ENCODE measurements around the gene FSIP1.

FSIP1 gene

GRCh38 chr15:39582286-39582976, 200.2 kb downstream of the FSIP1 start:
- DNase-seq (ENCODE audit: low spot score), result no peak

DNA sequence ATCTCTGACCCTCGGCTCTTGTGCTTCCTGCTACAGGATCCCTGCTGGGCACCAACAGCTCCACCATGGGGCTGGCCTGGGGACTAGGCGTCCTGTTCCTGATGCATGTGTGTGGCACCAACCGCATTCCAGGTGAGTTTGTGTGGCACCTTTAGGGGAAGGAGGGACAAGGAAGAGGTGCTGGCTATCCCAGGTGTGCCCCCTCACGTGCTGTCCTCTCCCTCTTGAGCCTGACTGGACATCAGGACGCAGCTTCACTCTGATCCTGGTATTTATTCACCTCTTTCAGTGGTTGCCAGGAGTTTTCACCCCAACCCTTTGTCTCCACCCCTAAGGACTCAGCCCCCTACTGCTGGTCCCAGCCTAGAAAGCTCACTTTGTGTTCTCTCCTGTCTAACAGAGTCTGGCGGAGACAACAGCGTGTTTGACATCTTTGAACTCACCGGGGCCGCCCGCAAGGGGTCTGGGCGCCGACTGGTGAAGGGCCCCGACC, 200.8 kb downstream of the FSIP1 start:
- DNase-seq (ENCODE audit: low spot score), result no peak

DNA sequence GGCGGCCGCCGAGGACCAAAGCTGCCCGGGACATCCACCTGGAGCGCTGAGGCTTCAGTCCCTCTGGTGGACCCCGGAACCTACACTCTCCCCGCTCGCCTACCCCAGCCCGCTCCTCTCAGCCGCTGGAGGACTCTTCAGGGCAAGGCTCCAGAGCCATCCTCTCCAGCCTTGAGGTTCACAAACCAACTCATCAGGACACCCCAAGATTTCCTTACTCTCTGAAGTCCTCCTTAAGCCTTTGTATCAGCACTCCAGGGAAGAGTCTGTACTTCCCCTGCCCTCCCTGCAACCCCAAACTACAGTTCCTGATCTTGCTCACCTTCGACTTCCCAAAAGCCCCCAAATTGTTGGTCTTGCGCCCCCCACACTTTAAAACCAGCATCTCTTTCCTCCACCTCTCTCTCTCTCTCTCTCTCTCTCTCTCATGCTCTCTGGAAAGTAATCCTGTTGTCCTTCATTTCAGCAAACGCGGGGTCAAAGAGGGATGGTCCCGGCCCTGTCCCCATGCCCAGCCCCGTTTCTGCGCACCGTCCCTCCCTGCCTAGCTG, 201.3 kb downstream of the FSIP1 start:
- DNase-seq (ENCODE audit: low spot score), result no peak

- peak; percentile 93 for DNase-seq (ENCODE audit: low spot score)
Measured at GRCh38 chr15:39580485-39581241, 202.0 kb downstream of the FSIP1 start, which contains the start of gene THBS1. Gene THBS1, plus strand, starts transcription at chr15:39581079. Its CDS starts 779 bp downstream, at chr15:39581858.

GRCh38 chr15:39580117-39580484, 202.5 kb downstream of the FSIP1 start:
- peak; percentile 84 for DNase-seq (ENCODE audit: low spot score)

DNA sequence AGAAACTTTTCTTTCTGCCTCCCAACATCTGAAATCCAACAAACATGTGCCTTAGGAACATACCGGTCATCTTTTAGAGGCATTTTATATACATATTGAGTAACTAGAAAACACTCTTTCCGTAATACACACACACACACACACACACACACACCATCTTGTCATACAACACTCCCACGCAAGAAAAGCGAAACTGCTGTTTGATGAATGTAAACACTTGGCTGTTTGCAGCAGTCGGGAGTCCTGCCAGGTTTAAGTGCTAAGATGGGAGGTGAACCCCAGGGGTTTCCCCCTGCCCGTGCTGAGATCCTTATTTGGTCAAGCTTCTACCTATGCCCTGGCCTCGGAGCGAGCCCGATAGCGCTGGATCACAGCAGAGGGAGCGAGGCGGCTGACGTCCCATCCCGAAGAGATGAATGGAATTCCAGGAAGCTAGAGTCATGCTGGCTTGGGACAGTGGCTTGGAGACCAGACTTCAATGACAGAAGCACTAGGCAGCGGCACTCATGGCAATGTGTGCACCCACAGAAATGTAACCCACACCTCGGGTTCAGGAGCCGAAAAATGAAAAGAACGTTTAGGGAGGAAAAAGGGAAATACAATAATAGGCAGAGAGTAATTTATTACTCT, 203.0 kb downstream of the FSIP1 start:
- DNase-seq (ENCODE audit: low spot score), result peak; percentile 67

GRCh38 chr15:39578851-39579486, 203.7 kb downstream of the FSIP1 start:
- peak; percentile 41 for DNase-seq (ENCODE audit: low spot score)

DNA sequence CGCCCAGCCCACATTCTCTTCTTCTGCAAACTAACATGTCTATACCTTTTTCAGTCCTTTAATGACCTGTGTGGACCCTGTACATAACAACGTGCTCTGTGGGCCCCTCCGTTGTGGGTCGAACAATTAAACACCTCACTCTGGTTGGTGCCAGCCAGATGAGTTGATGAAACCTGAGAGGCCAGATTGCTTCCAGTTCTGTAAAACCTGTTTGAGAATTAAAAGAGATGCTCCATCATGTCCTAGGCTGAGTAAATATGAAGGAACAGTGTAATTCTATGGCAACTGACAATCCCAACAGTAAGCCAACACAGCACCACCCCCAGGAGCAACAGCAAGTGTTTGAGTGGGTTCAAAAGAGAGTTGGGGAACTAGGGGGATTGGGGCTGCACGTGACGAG, 207.5 kb downstream of the FSIP1 start:
- no peak for DNase-seq (ENCODE audit: low spot score)

DNA sequence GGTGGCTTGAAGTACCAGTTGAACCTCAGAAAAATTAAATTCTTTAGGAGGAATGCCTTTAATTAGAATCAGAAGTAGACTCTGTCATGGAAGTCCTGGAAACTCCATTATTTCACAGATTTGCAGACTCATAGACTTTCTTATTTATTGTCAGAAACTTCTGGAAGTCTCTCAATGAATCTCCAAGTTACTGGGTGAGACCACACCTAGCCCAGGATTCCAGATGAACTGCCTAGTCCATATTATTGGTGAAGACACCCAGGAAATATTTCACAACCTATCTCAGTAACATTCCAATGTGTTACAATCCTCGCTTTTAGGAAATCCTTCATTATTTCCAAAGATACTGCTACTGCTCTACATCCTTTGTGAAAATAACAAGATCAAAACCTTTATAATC, 208.2 kb downstream of the FSIP1 start:
- no peak for DNase-seq (ENCODE audit: low spot score)

- no peak for DNase-seq (ENCODE audit: low spot score)
Measured at GRCh38 chr15:39573844-39574243, 208.8 kb downstream of the FSIP1 start.

DNA sequence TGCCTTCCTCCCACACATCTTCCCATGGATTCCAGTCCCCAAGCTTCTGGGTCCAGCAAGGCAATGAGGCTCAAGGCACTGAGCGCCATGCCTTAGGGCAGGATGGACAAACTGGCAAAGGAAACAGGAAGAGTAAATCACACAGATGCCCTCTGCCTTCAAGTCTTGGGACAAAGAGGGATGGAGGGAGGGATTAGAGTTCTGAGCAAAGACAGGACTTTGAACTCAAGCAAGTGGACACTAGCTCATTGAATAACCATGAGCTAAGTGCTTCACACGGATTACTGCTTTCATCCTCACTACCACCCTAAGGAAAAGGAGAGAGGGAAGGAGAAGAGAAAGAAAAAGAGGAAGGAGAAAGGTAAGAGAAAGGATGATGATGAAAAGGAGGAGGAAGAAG, 209.4 kb downstream of the FSIP1 start:
- no peak for DNase-seq (ENCODE audit: low spot score)

- DNase-seq (ENCODE audit: low spot score), result no peak
Measured at GRCh38 chr15:39565851-39566250, 216.8 kb downstream of the FSIP1 start.

DNA sequence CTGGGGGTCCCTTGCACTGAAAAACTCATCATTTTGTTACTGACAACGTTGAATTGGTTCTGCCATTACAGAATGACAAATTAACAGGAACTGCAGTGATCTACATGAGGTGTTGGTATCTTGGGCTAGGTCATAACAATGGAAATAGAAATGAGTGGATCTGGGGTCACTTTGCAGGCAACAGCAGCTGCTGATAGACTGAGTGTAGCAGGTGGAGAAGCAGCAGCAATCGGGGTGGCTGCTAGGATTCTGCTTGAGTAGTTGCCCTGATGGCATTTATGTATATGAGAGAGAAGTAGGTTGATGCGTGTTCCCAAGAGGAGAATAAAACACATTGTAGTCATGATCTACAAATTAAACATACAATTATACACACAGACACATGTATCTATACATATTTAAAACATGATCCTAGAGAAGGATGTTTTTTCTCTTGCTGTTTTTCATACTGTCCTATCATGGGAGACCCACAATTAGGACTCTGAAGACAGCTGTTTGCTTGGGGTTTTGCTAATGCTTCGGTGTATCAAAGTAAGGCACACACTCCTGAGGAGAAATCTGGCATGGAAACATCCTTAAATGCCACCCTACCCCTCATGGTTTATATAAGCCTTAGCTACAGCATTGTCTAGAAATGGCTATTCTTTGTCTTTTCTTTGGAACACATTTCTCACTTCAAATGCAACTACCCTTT, 217.5 kb downstream of the FSIP1 start:
- no peak for DNase-seq (ENCODE audit: low spot score)

GRCh38 chr15:39558421-39558820, 224.2 kb downstream of the FSIP1 start:
- no peak for DNase-seq (ENCODE audit: low spot score)

- DNase-seq (ENCODE audit: low spot score), result no peak
Measured at GRCh38 chr15:39556461-39556860, 226.2 kb downstream of the FSIP1 start.

GRCh38 chr15:39555885-39556284, 226.8 kb downstream of the FSIP1 start:
- no peak for DNase-seq (ENCODE audit: low spot score)

GRCh38 chr15:39554746-39555387, 227.8 kb downstream of the FSIP1 start:
- no peak for DNase-seq (ENCODE audit: low spot score)

- no peak for DNase-seq (ENCODE audit: low spot score)
Measured at GRCh38 chr15:39553947-39554693, 228.5 kb downstream of the FSIP1 start.

DNA sequence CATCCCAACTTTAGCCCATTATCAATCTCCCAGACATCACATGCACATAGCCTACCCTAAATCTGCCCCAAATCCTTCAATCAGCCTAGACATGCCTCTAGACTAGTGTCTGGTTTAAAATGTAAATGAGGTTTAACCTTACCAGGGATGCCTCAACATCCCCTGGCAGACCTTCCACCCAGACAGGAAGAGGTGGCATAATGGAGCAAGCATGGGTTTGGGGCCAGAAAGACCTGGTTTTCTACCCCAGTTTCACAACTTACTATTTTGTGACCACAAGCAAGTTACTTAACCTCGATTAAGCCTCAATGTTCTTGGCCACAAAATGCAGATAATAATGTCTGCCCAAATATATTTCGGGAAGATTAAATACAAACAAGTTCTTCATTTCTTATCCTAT, 230.1 kb downstream of the FSIP1 start:
- DNase-seq (ENCODE audit: low spot score), result no peak

- DNase-seq (ENCODE audit: low spot score), result no peak
Measured at GRCh38 chr15:39551476-39551875, 231.2 kb downstream of the FSIP1 start.

Data from AG08396 (cell line).